MM.1S (cell line): Measurements from ENCODE around the gene GOT1.

Source experiments
- CTCF ChIP-seq: fragments of 300-600 bp; sonication (generic); IDR thresholded peaks from 2 replicates; pipeline ENCODE4 v1.5.1; 2016; ENCODE audit warnings: antibody characterized with exemption, low read length, mixed read lengths
- EZH2 ChIP-seq: fragments of 300-600 bp; sonication (generic); optimal IDR thresholded peaks from 2 replicates; pipeline ENCODE3; 2017; ENCODE audit warnings: low read depth, mild to moderate bottlenecking, antibody characterized with exemption, low read length, mixed read lengths

- TF ChIP-seq CTCF (no peak), EZH2 (no peak)
These were observed 25.9 kb upstream of the GOT1 start for GRCh38 chr10:99456207-99456930.
